ENCODE measurements around the gene TLL2.

DNA sequence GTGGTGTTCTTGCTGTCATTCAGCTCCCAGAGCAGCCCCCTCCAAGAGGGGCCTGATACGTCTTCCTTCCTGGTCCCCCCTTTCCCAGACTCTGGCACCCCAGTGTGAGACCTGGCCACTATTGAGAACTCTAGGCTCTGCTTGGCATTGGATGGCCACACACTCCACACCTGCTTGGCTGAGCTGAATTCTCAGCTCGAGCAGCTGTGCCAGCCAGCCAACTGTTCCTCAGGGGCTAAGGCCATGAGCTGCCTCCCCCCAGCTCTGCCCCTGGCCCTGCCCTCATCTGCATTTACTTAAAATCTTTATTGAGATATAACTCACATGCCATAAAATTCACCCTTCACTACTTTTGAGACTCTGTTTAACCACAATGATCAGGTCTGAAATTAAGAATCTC, 6.7 kb downstream of the TLL2 start:
- no peak for TF ChIP-seq RAD21 (IDR thresholded peaks at IDR 0.05; ENCODE audit: low read depth)
- TF ChIP-seq TAF1 (IDR thresholded peaks at IDR 0.05; ENCODE audit: low read depth), result no peak
- TF ChIP-seq NFIC (IDR thresholded peaks at IDR 0.05), result no peak
- TF ChIP-seq EP300 (IDR thresholded peaks at IDR 0.05; ENCODE audit: borderline replicate concordance), result no peak
- no peak for TF ChIP-seq MAX (IDR thresholded peaks at IDR 0.05)
- no peak for TF ChIP-seq CEBPB (IDR thresholded peaks at IDR 0.05)
- no peak for TF ChIP-seq TEAD4 (IDR thresholded peaks at IDR 0.05)
- no peak for TF ChIP-seq FOXM1 (IDR thresholded peaks at IDR 0.05; ENCODE audit: borderline replicate concordance, low read depth)
- no peak for TF ChIP-seq CREB1 (IDR thresholded peaks at IDR 0.05; ENCODE audit: low read depth)
- no peak for TF ChIP-seq REST (IDR thresholded peaks at IDR 0.05; ENCODE audit: low read depth)
- TF ChIP-seq TCF12 (IDR thresholded peaks at IDR 0.05; ENCODE audit: low read depth), result no peak
- no peak for TF ChIP-seq YY1 (IDR thresholded peaks at IDR 0.05; ENCODE audit: low read depth)
- no peak for TF ChIP-seq ZBTB7A (IDR thresholded peaks at IDR 0.05; ENCODE audit: low read depth)
- no peak for TF ChIP-seq USF1 (IDR thresholded peaks at IDR 0.05)
